COLO829 (cell line): ENCODE data around the gene SLC7A1.

Experiments used
- DNase-seq: peaks from one replicate; pipeline ENCODE4 v3.0.0; 2012; ENCODE audit warnings: low spot score

SLC7A1 gene

GRCh38 chr13:29583073-29583785 is 12.3 kb downstream of the SLC7A1 start:
- no peak for DNase-seq

GRCh38 chr13:29582171-29582570 is 13.3 kb downstream of the SLC7A1 start:
- DNase-seq = no peak

- DNase-seq = no peak
Observed at GRCh38 chr13:29581666-29582065, 13.8 kb downstream of the SLC7A1 start.

- no peak for DNase-seq
Observed at GRCh38 chr13:29579094-29579493, 16.4 kb downstream of the SLC7A1 start.

- no peak for DNase-seq
Observed at GRCh38 chr13:29578300-29579085, 17.0 kb downstream of the SLC7A1 start.

- no peak for DNase-seq
Observed at GRCh38 chr13:29577136-29578051, 18.1 kb downstream of the SLC7A1 start.

GRCh38 chr13:29576581-29576980 is 18.9 kb downstream of the SLC7A1 start:
- DNase-seq = no peak

- DNase-seq = no peak
Observed at GRCh38 chr13:29575098-29575497, 20.4 kb downstream of the SLC7A1 start.

- no peak for DNase-seq
Observed at GRCh38 chr13:29573190-29573589, 22.3 kb downstream of the SLC7A1 start.

- DNase-seq = no peak
Observed at GRCh38 chr13:29572575-29572974, 22.9 kb downstream of the SLC7A1 start.

GRCh38 chr13:29571876-29572570 is 23.5 kb downstream of the SLC7A1 start:
- DNase-seq = no peak

- no peak for DNase-seq
Observed at GRCh38 chr13:29570051-29570654, 25.3 kb downstream of the SLC7A1 start.

- DNase-seq = no peak
Observed at GRCh38 chr13:29569253-29570050, 26.0 kb downstream of the SLC7A1 start.

GRCh38 chr13:29568731-29569130 is 26.8 kb downstream of the SLC7A1 start:
- DNase-seq = no peak

- no peak for DNase-seq
Observed at GRCh38 chr13:29567411-29567810, 28.1 kb downstream of the SLC7A1 start.

GRCh38 chr13:29566206-29566605 is 29.3 kb downstream of the SLC7A1 start:
- DNase-seq = no peak

GRCh38 chr13:29564818-29565217 is 30.7 kb downstream of the SLC7A1 start:
- DNase-seq = no peak

GRCh38 chr13:29564373-29564772 is 31.1 kb downstream of the SLC7A1 start:
- no peak for DNase-seq

GRCh38 chr13:29563941-29564340 is 31.5 kb downstream of the SLC7A1 start:
- DNase-seq = no peak

GRCh38 chr13:29562786-29563438 is 32.6 kb downstream of the SLC7A1 start:
- peak; percentile 11 for DNase-seq
